OCI-LY3 (cell line): Measurements from ENCODE around the gene PDLIM5.

Experiments used
- EZH2phosphoT487 ChIP-seq: fragments of 200-600 bp; shearing (Covaris generic); IDR thresholded peaks from 2 replicates; pipeline ENCODE4 v1.6.1; 2018; ENCODE audit warnings: antibody characterized with exemption, mixed run types, low read depth
- TF ChIP-seq, protein P1 (sequence below): fragments of 200-600, 300-600 bp; sonication (generic); IDR thresholded peaks from 2 replicates; pipeline ENCODE4 v1.5.1; 2014; ENCODE audit warnings: antibody characterized with exemption, low read length, low read depth

DNA sequence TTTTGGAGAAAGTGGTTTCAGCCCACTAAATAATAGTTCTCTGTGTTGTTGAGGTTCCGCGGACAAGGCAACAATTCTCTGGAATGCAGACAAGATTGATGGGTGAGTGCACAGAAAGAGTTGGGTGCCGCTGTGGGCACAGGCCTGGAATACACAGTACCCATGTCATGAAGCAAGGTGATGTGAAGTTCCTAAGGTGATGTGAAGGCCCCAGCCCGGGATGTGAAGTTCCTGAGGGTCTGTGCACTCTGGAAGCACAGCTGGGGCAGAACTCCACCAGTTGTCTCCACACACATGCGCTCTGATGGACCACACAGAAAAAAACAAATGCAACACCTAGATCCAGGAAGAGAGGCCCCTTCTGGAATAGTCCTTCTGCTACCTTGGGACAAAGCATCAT, 219.4 kb downstream of the PDLIM5 start:
- TF ChIP-seq, protein P1, sequence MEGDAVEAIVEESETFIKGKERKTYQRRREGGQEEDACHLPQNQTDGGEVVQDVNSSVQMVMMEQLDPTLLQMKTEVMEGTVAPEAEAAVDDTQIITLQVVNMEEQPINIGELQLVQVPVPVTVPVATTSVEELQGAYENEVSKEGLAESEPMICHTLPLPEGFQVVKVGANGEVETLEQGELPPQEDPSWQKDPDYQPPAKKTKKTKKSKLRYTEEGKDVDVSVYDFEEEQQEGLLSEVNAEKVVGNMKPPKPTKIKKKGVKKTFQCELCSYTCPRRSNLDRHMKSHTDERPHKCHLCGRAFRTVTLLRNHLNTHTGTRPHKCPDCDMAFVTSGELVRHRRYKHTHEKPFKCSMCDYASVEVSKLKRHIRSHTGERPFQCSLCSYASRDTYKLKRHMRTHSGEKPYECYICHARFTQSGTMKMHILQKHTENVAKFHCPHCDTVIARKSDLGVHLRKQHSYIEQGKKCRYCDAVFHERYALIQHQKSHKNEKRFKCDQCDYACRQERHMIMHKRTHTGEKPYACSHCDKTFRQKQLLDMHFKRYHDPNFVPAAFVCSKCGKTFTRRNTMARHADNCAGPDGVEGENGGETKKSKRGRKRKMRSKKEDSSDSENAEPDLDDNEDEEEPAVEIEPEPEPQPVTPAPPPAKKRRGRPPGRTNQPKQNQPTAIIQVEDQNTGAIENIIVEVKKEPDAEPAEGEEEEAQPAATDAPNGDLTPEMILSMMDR, result no peak
- TF ChIP-seq EZH2phosphoT487, result no peak
